ENCODE measurements around the gene RAD51B.

RAD51B gene

DNA sequence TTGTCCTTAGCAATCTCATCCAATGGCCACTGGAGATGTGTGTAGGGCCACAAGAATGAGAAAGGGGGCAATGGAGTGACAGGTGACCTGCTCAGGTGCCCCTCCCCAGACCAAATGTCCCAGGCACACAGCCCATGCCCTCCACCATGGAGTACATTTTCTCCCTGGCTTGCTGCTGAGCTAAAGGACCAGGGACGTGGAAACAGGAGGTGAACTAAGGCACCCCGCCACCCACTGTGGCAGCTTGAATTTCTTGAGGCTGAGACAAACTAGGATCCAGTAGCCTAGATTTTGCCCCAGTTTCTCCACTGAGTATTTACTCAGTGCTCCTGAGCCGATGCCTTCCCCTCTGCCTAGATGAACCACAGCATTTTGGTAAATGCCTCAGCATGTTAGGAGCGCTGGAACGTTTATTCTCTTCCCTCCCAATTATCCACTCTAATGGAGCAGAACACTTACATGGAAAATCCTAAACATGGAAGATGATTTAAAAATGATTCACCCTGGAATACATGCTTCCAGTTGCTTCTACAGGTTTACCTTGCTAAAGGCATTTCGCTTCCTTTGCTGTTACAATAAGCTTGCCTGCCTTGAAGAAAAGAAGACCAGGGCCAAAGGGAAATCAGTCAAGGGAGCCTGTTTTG is 775.3 kb downstream of the RAD51B start:
- no peak for DNase-seq

DNA sequence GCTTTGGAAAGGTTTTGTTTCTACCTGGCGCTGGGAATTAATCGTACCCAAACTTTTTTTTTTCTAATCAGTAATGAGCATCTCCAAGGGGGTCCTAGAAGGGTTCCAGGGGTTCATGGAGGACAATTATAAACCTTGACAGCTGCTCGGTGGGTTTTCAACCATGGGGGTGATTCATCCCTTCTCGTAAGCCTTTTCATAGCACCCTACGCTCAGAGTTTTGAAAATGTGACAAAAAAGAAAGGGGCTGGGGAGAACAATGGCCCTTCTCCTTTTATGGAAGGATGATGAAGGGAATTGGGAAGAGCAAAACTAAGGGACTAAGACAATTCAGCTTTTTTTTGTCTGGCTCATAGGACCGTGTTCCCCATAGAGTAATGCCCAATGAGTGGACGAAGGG is 776.6 kb downstream of the RAD51B start:
- no peak for DNase-seq

DNA sequence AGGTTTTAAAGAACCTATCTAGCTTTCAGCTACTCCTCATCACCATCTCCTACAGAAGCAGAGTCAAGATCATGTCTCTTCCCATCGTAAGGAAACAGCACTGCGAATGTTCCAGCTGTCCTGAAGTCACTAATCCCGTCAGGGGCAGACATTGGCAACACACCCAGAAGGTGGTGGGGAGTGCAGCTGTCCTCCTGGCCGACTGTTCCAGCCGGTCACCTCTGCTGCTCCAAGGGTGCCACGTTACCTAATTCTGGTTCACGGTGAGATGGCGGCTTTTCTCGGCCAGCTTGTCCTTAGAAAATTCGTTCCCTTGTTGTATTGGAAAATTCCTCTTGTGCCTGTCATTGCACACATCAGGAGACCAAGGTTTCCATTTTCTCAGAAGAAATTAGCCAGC is 777.1 kb downstream of the RAD51B start:
- DNase-seq = no peak

DNA sequence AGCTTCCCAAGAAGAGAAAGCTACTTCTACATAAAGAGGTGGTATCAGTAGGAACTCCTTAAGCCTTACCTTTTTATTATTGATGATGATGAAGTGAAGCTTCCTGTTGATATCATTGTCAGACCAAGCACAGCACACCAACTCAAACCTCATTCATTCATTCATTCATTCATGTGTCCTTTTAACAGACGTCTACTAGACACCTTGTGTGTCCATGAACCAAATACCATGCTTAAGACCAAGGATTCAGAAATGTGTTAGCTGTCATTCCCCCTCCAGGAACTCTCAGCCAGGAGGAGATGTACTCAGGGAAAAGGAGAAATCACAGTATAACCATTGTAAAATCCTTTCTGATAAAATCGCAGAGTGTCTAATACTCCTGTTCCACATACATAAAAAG is 778.5 kb downstream of the RAD51B start:
- DNase-seq = no peak

DNA sequence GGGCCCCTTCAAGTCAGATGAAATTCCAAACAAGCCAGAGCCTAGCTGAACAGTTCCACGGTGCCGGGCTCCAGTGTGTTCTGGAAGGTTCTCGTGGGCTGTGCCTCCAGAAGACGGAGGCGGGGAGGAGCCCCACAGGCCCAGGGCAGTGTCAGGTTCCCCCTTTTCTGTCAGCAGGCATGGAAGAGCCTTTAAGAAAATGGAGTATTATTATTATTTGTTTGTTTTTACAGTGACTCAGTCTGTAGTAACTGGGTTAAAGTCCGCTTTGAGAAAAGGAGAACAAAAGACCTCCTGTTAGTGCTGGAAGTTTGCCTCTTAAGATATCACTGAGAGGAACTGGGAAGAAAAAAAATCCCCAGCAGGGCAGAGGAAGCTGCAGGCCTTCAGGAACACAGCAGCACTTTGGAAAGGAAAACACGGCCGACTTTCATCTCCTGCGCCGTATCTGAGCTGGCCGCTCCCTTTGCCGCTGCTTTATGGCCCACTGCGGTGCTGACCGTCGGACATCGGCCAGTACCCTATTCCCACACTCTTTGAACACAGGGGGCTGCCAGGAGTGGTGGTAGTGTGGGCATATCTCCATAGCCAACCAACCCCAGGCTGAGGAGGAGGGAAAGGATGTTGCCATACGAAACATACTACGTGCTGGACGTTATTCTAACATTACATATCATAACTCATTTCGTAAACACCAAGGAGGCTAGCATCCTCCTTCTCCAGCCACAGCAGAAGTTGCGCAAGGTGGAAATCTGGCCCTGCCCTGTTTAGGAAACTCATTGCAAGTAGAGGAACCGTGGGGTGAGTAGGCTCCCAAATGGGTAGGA is 779.3 kb downstream of the RAD51B start:
- no peak for DNase-seq

DNA sequence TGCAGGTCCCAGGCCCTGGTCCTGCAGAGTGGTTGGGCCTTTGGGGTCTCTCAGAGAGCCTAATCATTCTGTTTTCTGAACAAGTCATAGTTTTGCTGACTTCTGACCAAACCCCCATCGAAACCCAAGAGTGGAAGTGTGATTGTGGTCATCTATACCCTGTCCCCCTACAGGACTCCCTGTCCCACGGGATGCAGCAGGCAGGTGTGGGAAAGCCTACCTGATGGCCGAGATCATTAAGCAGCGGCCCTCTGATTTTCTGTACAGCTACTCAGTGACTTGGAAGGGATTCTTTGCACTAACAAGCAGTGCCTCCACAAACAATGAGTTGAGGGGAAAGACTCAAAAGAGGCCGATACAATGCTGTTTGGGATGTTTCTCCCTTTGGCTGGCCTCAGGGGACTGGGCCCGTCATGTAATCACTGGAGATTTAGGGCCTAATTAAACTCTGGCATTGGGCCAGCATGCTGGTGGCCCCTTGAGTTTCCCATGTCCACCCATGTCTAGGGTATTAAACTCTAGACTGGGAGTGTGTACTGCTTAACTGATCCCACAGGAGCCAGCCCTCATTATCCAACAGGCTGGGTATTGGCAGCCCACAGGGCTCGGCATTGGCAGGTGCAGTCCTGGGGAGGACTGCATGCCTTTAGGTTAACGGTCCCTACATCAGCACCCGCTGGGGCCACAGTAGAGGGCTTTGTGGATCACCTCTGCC is 780.5 kb downstream of the RAD51B start:
- DNase-seq = no peak

DNA sequence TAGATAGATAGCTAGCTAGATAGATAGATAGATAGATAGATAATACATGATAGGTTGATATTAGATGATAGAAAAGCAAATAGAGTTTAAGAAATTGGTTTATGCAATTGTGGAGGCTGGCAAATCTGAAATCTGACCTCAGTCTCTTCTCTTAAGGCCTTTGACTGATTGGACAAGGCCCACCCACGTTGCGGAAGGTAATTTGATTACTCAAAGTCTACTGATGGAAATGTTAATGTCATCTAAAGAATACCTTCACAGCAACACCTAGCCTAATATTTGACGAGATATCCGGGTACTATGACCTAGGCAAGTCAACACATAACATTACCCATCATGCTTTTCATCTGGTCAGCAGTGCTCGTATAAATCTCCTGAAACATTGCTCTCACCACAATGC is 782.9 kb downstream of the RAD51B start:
- DNase-seq = no peak

DNA sequence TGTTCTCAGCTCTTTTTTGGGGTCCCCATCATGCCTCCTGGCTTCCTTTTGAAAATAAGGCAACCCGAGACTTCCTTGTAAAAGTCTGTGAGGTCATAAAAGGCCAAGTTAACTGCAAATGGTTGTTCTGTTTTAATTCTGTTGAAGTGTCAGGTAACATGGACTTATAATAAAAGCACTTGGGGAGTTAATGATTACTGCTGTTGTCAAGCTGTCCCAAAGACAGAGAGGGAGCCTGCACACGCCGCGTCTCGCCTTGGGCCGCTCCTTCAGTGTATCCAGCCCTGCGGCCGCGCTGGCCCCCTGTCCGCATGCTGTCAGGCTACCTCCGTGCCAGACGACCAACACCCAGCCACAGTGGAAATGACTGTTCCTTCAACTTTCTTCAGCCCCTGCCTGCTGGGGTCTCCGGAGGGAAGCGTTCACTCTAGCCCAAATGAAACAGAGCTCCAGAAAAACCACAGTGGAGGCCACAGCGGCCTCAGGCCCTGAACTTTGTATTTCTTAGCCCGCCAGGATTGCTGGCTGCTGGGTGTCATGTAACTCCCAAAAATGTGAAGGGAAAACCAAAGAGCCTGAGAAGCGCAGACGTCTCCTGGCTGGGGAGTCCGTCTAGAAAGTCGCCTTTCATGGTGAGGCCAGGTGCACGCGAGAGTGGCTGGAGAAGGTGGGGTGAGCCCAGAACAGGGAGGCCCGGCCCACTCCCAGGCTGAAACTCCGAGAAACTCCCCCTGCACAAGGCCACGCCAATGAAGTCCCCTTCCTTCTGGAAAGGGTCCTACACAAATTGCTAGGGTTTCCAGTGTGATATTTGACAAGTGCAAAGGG is 784.2 kb downstream of the RAD51B start:
- no peak for DNase-seq

DNA sequence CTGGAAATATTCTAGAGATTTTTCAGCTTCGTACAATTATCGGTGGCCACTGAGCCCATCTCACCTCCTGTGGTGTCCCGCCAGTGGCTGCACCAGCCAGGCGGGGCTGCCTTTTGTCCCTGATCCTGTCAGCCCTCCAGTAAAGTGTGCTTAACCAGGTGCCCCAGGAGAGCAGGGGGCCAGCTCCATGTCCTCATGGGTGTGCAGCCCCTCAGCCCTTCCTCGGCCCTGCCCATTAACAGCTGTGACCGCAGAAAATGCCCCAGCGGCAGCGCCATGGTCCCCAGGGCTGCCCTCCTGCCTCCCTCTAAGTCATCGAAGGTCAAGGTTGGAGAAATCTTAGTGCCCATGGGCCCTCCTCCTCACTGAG is 784.8 kb downstream of the RAD51B start:
- no peak for DNase-seq

DNA sequence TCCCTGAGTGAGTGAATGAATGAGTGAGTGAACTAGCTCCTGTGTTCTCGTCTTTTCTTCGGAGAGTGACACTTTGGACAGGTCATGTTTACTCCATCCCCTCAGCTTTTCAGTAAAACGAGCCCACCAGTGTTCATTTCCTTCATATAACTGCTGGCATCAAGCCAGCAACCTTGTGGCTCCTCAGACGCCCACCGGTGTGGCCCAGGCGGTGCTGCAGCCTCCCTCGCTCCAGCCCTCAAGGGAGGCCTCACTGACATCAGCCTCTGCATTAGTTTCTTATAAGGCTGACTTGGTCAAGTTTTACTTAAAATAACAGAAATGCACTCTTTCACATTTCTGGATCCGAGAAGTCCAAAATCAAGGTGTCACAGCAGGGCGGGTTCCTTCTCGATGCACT is 785.2 kb downstream of the RAD51B start:
- DNase-seq = no peak

DNA sequence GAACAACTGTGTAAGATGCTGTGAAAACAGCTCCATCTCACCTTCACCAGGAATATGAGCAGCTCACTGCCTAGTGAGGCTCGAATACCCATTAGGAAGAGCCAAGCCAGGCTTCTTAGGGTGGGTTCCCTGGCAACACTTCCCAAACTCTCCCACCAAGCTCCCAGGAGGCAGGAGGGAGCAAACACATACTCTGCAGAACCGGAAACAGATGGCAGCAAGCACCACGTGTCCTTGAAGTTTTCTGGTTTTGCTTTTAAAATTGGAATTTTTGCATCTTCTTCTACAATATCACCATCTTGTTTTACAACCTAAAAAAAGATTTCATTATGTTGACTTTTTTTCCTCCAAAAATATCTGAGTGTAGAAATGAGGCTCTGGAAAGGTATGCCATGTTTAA is 786.6 kb downstream of the RAD51B start:
- DNase-seq = no peak

DNA sequence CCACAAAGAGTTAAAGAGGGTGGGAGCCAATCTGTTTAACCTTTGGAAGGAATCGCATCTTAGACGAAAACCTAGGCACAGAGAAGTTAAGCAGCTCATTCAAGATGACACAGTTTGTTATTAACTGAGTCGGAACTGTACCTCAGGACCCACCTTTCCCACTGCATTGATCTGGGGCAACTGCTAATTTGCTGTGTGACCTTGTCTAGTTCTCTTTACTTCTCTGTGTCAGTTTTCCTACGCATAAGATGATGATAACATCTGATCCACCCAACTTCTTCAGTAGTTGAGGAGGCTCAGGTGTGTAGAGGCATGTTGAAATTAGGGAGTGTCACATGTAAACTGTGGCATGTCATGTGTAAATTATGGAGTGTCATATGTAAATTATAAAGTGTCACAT is 787.1 kb downstream of the RAD51B start:
- DNase-seq = no peak

DNA sequence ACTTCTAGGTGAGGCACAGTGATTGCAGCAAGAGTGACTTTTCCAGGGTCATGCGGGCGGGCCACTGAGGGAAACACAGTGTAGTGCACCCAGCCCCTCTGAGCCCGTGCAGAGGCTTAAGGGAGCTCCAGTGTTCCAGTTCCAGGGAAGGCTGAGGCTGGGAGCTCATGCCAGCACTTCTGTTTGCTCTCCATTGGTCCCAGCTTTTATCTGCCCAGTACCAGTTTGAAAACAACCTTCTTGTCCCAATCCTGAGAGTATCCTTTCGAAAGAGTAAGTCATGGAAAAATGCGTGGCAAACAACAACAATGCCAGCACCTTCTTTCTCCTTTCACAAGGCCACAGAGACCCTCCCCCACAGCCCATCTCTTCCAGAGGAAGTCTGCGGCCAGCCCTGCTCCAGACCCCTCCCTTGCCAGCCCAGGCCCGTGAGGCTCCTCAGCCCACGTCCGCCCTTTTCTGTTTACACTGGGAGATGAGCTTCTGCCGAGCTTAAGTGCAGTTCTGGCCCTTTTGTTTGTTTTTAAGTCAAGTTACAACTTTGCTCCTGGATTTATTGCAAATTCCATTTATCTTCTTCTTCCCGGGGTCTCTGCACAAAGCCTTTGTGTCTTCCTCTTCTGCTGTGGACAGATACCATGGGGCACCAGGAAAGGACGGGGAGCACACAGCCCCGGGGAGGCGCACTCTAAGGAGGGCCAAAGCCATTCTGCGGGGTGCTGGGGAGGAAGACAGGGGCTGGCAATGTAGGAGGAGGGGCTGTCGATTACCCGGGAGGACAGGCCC is 787.7 kb downstream of the RAD51B start:
- DNase-seq = no peak

DNA sequence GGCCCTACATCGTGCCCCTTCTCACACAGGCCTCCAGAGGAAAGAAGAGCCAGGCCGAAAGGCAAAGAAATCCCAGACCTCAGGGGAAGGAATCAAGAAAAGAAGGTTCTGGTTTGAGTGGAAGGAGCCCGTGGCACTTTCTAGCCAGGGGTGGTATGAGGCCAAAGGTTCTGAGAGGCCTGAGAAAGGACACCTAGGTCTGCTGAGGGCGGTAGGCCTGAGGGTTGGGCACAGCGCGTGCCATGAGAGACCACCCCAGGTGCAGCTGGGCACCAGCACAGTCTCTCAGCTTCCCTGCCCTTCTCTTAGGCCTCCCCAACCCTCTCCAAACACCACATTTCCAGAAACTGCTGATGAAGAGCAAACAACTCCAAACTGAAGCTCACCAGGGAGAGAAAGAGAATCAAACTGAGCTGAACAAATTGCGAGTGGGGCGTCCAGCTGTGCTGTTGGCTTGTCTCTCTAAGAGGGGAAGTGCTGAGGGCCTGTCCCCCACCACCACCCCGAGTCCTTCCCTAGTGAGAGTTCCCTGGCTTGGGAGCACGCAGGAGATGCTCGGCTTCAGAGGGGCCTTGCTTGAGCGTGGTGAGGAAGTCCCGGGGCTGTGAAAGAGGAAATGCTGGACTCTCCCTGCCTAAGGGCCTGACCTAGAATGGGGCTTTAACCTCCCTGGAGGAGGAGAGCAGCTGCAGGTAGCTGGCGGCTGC is 788.4 kb downstream of the RAD51B start:
- peak in 1 of 2 experiments; percentile 45 for DNase-seq

DNA sequence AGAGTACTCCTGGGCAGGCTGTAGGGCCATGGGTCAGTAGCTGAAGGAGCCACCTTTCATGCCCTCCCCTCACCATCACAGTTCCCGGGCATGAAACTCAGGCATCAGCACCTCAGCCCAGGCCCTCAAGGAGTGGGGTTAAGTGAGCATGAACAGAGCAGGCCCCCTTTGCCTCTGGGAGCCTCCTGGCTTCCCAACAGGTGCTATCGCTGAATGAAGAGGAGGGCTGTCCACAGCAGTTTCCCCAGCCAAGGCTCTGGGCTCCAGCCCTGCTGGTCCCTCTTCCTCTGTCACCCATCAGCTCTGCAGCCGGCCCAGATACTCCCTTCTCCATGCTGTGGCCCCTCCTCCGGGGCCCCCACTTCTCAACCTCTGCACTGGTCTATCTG is 789.0 kb downstream of the RAD51B start:
- no peak for DNase-seq

DNA sequence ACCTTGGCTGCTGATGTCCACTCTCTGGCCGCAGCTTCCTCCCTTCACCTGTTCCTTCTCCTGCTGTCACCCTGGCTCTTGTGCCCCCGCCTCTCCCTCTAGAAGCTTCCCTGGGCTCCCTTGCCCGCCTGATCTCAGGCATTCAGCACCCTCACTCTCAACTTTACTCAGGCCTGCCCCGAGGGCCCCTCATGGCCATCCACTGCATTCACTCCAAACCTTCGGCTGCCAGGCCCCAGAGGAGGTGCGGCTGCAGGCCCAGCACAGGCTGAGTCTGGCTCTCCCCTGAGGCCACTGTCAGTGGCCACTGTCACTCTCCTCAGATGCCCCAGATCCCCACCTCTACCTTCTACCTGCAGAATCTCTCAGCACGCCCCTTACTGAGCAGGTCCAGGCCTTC is 789.4 kb downstream of the RAD51B start:
- no peak for DNase-seq

DNA sequence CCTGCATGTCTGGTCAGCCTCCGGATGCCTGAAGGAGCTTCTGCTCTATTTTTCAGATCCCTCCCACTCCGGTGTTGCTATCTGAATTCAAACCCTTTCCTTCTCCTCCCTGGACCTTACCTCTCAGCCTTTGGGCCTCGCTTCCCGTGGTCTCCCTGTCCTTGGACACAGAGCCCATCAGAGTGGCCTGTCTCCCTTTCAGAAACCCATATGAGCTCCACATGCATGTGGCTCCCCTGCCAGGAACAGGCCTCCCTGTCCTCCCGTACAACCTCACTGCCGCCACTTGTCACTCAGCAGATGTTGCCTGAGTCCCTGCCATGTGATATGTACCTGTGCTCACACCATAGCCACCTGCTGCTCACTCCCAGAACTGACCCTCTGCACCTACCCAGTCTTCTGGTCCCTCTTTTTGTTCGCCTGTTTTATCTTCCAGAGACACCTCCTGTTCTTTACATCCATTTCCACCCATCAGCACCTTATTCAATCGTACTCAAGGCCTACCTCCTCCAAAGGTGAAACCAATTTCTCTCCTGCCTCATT is 790.7 kb downstream of the RAD51B start:
- no peak for DNase-seq

DNA sequence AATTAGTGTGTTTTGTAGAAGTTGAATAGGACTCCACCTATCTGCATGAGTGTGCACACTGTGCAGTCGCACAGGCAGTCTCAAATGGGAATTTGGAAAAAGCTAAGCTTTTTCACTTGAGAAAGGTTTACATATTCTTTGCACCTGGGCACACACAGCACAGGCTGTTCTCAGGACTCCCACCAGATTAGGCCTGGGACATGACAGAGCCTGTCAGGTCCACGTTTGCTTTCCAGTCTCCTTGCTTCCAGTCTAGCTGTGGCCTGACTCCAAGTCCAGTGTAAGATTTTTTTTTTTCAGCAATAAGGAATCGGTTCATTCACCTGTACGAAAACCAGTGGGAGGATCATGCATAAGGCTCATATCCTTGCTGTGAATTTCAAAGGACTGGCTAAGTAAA is 792.0 kb downstream of the RAD51B start:
- DNase-seq = no peak

DNA sequence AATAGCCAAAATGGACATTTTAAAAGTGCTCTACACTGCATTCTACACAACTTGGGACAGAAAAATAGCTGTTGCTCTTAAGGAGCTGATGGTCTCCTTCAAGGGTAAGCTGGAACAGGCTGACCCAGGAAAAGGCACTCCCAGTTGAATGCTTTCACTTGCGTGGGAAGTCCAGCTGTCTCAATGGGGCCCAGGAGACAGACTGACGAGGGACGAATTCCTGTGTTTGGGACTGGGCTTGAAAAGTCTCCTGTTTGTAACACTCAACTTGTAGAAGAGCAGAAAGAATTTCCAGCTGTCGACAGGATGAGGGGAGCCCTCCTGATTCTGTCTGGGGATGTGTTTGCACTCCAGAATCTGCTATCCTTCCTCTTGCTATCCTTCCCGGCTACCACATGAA is 792.5 kb downstream of the RAD51B start:
- DNase-seq = no peak

DNA sequence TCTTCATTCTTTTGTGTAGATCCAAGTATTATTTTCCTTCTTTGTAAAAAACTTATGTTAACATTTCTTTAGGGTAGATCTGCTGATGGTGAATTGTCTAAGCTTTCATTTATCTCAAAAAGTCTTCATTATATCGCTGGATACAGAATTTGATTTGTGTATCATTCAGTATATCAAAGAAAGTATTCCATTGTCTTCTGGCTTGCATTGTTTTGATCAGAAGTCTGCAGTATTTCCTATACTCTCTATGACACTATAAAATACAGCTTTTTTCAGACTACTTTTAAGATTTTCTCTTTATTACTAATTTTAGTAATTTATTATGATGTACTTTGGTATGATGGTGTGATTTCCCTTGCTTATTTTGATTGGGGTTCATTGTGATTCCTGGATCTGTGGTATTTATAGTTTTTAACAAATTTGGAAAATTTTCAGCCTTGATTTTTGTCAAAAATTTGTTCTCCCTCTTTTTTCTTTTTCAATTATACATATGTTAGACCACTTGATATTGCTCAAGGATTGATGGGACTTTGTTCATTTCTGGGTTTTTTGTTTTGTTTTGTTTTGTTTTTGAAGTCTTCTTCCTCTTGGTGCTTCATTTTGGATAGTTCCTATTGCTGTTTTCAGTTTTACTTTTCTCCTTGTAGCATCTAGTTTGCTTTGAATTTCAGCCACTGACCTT is 796.8 kb downstream of the RAD51B start:
- no peak for DNase-seq

Measured in NCI-H2081 (cell line).